Measurements from ENCODE around the gene LY6G6F. TPM values are rescaled to one million over a fixed set of nuclear protein-coding genes. Genes with fewer than 3 reads are reported as not detected.

LY6G6F gene
- total and polyA plus RNA-seq, 8 donors = not detected

DNA sequence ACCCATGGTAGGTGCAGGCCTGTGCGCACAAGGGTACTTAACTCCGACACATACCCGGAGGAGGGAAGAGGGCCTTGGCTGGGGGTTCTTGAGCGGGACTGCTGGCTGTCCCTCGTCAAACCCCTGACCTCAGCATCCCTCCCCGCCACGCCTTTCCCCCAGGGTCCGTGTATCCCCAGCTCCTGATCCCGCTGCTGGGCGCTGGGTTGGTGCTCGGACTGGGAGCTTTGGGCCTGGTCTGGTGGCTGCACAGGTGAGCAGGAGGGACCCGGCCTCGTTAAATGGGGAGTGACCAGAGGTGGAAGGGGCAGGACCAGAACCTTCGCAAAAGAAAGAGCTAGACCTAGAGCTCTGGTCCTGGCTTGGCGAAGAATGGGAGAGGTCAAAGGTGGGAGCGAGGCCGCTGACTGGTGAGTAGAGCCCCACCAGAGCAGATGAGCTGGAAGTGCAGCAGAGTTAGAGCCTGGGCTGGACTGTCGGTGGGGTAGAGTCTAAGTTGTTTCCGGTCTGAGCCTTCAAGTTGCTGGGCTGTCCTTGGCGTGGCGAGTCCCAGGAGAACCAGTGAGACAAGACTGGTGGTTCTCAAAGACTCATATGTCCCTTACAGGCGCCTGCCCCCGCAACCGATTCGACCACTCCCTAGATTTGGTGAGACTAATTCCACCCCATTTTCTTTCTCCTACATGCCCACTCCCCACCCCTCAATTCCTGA, 17.5 kb downstream of the LY6G6F start:
- DNase-seq (no peak), FAIRE-seq (no peak), ATAC-seq (no peak)
- 80 to 85% methylated on average over 24 to 25 of the region's 25 CpGs for WGBS, 2 donors
- intact Hi-C loops (cut with DNase I) = no loop called here
- Histone ChIP-seq H3K27me3 (no peaks in the 10 kb centered on the region), H3K27ac (no peak overlapping the region), H3K4me1 (no peaks in the 10 kb centered on the region), H3K9me3 (no peaks in the 10 kb centered on the region), H3K4me3 (no peak overlapping the region), H3K36me3 (no peaks in the 10 kb centered on the region)
- TF ChIP-seq, protein P1, sequence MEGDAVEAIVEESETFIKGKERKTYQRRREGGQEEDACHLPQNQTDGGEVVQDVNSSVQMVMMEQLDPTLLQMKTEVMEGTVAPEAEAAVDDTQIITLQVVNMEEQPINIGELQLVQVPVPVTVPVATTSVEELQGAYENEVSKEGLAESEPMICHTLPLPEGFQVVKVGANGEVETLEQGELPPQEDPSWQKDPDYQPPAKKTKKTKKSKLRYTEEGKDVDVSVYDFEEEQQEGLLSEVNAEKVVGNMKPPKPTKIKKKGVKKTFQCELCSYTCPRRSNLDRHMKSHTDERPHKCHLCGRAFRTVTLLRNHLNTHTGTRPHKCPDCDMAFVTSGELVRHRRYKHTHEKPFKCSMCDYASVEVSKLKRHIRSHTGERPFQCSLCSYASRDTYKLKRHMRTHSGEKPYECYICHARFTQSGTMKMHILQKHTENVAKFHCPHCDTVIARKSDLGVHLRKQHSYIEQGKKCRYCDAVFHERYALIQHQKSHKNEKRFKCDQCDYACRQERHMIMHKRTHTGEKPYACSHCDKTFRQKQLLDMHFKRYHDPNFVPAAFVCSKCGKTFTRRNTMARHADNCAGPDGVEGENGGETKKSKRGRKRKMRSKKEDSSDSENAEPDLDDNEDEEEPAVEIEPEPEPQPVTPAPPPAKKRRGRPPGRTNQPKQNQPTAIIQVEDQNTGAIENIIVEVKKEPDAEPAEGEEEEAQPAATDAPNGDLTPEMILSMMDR (IDR thresholded peaks at IDR 0.05) = no peak

DNA sequence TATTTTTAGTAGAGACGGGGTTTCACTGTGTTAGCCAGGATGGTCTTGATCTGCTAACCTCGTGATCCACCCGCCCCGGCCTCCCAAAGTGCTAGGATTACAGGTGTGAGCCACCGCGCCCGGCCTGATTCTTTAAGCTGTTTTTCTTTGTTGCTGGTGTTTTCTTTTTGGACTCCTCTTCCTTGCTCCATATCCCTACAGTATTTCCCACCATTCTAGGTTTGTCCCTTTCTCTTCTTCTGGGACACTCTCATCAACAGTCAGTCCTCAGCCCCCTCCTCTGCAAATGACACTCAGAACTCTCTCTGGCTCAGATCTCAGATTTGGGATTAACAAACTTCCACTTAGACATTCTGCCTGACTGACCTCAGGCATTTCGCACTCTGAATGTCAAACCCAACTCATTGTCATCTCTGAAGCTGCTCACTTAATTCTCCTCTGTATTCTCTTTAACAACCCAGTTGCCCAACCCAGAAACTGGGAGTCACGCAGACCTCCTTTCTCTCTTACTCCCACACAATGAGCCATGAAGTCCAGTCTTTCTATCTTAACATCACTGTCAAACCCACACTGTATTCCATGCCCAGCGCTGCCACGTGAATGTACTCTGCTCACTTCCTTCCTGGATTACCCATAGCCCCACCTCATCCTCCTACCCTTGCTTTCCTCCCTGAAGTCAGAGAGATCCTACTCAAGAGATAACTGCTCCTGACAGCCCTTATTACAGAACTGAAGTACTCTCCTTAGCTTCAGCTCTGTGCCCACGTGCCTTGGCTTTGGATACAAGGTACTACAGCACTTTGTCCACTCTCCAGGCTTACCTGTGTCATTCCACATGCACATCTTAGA, 19.1 kb downstream of the LY6G6F start:
- intact Hi-C loops (cut with DNase I) = no loop called here
- DNase-seq (no peak), ATAC-seq (no peak), FAIRE-seq (no peak)
- TF ChIP-seq, protein P1 (IDR thresholded peaks at IDR 0.05) = no peak
- 81 to 86% methylated on average over 12 of the region's 12 CpGs for WGBS, 2 donors
- H3K27me3 ChIP-seq = no peaks in the 10 kb centered on the region
- no peaks in the 10 kb centered on the region for H3K4me1 ChIP-seq
- no peaks in the 10 kb centered on the region for H3K9me3 ChIP-seq
- H3K27ac ChIP-seq = no peak overlapping the region
- no peaks in the 10 kb centered on the region for H3K36me3 ChIP-seq
- H3K4me3 ChIP-seq = no peak overlapping the region

DNA sequence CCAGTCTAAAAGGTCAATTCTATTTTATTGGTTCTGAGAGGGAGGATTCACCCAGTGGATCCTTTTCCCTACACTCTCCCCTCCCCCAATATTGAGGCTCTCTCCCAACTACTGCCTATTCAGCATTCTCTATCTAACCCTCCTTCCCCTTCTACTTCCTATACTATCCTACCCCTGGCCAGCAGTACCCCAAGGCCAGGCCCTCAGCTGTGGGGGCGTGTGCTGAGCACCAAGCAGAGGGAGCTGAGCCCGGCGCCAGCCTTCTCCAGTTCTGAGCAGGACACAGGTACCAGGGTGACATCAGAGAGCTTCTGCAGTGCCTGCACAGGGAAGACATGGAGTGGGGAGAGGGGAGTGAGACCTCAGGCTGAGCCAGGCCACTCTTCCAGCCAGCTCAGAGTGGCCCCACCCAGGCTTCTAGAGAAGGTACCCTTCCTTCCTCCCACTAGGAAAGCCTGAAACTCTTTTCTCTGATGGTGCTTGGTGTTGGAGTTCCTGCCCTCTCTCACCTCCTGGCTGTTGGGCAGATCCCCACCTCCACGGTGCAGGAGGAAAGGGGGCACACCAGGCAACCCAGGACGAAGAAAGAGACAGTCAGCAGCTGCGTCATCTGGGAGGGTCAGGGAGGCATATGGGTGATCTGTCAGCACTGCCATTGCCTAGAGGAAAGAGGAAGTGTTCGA, 20.5 kb downstream of the LY6G6F start:
- 78 to 79% methylated on average over 7 of the region's 7 CpGs for WGBS, 2 donors
- DNase-seq (no peak), ATAC-seq (no peak), FAIRE-seq (no peak)
- TF ChIP-seq, protein P1 (IDR thresholded peaks at IDR 0.05) = no peak
- Histone ChIP-seq H3K4me3 (no peak overlapping the region), H3K27ac (peak overlapping the region in 2 of 4 donors; percentile 38 to 84), H3K4me1 (no peaks in the 10 kb centered on the region), H3K36me3 (peaks cover 0 to 7% (median 4%) of the 10 kb centered on the region in 3 donors), H3K27me3 (no peaks in the 10 kb centered on the region), H3K9me3 (no peaks in the 10 kb centered on the region)
- intact Hi-C loops (cut with DNase I) = no loop called here

DNA sequence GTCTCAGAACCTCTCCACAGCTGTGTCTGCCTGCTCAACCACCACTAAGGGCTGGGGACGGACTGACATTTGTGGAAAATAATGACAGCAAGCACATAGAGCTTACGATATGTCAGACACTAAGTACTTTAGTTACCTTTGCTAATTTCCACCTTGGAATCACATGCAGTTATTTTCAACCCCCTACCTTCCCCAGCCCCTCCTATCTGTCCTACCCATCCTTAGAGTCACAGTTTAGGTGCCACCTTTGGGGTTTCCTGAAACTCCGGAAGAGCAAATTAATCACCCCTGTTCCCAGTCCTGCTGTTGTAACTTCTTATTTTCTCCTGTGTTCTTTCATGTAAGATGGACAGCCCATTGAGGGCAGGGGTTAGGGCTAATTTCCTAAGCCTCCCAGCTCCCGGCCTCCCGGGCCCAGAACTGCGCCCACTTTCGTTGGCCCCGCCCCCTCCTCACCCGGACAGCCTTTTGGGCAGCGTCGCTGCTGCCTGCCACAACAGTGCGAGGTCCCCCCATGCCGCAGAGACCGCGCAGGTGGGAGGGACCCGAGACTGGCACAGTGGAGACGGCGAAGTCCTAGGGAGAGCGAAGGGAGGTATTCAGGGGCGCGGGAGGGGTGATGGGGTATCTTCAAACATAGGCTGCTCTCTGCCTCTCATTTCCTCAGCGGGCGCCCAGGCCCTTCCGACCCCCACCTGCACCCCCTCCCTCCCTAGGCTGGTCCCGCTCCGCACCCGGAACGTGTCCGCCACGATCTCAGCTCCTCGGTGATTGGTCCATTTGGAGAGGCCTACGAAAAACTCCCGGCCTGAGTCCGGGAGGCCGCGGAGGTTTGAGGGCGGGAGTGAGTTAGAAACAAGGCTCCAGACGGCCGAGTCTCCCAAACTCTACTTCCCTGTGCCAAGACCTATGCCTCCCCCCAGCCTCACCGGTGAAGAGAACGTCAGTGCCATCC, 21.3 kb downstream of the LY6G6F start:
- H3K27me3 ChIP-seq = no peaks in the 10 kb centered on the region
- peaks cover 0 to 14% (median 12%) of the 10 kb centered on the region in 3 donors for H3K36me3 ChIP-seq
- no peak for ATAC-seq
- WGBS, 2 donors = 74 to 77% methylated on average over 41 of the region's 41 CpGs
- peak overlapping the region in 2 of 4 donors; percentile 56 to 66 for H3K4me3 ChIP-seq
- intact Hi-C loops (cut with DNase I) = no loop called here
- DNase-seq = peak in 1 of 6 donors; percentile 58
- H3K27ac ChIP-seq = peak overlapping the region in 2 of 4 donors; percentile 38 to 84
- no peaks in the 10 kb centered on the region for H3K4me1 ChIP-seq
- TF ChIP-seq, protein P1 (IDR thresholded peaks at IDR 0.05) = no peak
- no peak for FAIRE-seq
- no peaks in the 10 kb centered on the region for H3K9me3 ChIP-seq

Measured in pancreas (tissue), 10 donors.